Fibroblast of skin of left quadriceps (primary cell): ENCODE results near the gene KIAA1614.
"Not testable (repeated sequence)": the region's sequence is repeated elsewhere in the genome, so short reads cannot be mapped to it uniquely, and the experiment has no call there.

ENCODE experiments used
- DNase-seq, 2 experiments: peaks; one replicate each; pipeline ENCODE4 v3.0.0-alpha.2; 2013; ENCODE audit warnings: low read depth in 2 of 2

Gene KIAA1614

DNA sequence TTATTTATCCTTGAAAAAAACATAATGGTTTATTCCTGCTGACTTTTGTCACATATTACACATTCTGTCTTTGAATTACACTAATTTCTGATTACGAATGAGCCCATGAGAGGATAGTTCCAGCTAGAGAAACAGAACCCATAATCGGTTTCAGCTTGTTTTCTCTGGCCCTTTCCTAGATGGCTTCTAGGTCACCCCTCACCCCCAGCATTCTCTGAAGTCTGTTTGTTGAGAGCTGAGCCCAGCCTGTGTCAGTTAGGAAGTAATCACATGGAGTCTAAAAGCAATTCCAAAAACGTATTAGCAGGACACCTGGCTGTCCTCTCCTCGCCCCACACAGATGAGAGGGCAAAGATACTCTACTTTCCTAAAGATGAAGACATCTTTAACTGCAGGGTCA lies 48.9 kb downstream of the KIAA1614 start:
- DNase-seq, result no peak

DNA sequence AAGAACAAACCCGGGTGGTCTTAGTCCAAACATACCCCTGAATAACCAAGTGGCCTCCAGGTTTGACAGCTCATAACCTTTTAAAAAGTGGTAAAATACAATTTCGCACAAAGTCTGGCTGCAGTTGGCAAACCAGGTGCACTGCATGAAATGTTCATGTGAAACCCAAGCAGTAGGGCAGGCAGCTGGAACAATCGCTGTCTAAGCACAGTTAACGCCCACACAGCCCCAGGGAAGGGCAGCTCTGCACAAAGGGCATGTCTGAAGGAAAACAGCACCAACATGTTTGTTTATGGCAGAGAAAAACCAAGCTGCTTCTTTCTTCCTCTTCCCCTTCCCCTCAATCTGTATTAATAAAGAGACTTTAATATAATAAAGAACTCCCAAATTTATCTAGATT lies 49.5 kb downstream of the KIAA1614 start:
- no peak for DNase-seq

DNA sequence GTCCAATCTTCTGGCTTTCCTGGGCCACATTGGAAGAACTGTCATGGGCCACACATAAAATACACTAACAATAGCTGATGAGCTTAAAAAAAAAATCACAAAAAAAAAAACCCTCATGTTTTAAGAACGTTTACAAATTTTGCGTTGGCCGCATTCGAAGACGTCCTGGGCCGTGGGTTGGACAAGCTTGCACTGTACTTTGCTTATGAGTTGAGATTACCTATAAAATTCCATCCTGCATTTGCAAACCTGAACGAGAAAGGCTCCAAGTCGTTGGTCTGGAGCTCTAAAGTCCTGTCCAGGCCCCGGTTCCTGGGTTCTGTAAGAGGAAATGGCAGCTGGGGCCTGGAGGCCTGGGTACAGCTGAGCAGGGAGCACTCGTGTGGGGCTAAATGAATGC lies 51.4 kb downstream of the KIAA1614 start:
- DNase-seq, result no peak

DNA sequence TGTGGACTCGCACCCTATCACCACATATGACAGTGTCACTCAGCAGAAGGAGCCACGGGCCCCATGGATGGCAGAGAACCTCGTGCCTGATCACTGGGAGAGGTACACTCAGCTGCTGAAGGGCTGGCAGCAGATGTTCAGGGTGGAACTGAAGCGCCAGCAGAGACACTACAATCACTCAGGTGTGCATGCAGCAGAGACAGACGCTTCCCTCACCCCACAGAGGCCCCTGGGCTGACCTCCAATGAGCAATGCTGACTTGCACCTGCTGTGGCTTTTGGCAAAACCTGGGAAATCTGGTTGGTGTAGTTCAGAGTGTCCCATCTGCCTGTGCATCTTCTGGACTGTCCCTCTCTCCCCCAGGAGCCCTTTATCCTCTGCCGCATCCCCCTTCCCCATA lies 51.9 kb downstream of the KIAA1614 start:
- no peak for DNase-seq

DNA sequence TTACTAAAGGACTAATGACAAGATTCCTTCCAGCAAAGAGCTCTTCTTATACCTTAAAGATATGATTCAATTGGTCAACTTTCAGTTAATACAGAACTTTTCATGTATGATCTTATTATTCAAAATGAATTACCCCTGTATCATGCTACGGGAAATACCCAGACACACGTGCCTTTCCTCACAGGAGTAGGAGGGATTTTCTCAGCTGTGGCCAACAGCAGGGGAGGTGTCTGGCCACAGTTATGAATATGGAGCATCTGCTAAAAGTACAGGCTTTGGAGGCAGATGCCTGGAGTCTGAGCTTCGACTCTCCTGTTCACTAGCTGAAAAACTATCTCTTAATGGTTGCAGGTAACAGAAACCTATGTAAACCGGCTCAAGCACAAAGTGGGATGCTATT lies 53.6 kb downstream of the KIAA1614 start:
- DNase-seq, result no peak

DNA sequence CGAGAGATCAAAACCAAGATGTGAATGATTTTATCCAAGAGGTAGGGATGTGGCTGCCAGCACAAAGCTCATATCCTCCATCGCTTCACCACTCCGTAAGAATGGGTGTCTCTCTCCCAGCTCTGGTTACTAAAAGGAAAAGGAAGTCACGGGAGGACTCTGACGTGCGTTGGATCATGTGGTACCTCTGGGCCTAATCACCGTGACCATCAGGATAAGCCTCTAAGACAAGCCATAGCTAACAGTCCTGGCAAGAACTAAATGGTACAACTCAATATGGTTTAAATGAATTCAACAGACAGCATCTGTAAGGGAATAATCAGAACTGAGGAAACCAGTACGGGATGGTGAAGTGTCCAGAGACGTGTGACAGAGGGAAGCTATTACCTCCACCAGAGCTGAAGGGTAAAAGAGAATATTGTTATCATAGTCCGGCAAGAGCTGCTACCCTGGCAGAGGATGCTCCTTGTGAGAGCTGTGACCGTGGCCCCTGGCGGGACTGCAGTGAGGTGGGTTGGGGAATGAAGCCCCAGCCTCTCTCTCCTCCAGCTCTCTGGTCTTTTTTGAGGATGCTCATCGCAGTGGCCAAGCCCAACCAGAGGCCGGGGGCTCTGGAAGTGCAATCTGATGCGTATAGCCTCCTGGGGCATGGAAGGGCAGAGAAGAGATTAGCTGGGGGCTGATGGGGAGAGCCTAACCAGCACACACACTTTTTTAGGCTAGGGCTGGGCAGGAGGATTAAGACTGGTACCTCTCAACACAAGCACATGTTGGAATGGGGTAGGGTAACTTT lies 54.2 kb downstream of the KIAA1614 start:
- DNase-seq, result no peak

DNA sequence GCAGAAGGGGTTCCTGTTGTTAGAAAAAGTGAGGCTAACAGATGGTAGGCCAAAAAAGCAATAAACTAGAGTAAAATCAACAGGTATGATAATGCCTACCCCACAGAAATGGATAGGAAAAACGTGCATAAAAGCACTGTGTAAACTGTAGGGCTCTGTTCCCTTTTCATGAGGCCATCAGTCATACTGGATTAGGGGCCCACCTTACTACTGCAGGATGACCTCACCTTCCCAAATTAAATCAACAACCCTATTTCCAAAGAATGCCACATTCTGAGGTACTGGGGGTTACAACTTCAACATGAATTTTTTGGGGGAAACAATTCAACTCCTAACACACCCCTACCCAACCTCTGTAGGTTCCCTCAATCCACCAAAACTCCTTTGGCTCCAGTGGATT lies 54.9 kb downstream of the KIAA1614 start:
- no peak for DNase-seq

DNA sequence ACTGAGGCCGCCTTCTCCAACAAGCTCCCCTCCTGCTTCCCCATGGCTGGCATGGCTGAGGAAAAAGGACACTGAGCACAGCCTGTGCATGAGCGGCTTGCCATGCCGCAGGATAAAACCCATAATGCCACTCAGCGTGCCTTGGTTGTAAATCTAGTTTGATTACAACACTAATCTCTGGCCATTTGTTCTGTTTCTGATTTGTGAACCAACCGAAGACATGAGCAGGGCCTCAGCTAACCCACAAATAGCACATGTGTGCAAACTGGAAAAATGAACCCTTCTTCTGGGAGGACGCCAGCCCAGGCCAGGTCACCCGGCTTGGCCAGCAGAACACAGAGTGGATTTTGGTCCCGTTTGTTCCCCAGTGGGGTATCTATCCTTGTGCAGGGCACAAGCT lies 56.1 kb downstream of the KIAA1614 start:
- not testable (repeated sequence) for DNase-seq

DNA sequence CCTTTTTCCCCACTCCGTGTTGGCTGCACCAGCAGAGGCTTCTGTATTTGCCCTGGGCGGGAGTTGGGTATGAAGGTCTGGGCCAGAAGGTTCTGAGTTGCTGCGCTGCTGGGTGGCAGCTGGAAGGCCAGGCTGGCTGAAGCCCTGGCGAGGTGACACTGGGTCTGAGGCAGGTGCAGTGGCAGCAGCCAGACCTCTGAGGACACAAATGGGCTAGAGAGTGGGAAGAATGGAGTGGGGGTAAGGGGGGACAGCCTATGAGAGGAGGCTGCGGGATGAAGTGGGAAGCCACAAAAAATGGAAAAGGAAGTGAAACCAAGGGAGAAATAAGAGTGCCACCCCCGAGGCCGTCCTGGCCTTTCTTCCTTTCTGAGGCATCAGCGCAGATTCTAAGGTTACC lies 56.7 kb downstream of the KIAA1614 start:
- DNase-seq, result no peak

DNA sequence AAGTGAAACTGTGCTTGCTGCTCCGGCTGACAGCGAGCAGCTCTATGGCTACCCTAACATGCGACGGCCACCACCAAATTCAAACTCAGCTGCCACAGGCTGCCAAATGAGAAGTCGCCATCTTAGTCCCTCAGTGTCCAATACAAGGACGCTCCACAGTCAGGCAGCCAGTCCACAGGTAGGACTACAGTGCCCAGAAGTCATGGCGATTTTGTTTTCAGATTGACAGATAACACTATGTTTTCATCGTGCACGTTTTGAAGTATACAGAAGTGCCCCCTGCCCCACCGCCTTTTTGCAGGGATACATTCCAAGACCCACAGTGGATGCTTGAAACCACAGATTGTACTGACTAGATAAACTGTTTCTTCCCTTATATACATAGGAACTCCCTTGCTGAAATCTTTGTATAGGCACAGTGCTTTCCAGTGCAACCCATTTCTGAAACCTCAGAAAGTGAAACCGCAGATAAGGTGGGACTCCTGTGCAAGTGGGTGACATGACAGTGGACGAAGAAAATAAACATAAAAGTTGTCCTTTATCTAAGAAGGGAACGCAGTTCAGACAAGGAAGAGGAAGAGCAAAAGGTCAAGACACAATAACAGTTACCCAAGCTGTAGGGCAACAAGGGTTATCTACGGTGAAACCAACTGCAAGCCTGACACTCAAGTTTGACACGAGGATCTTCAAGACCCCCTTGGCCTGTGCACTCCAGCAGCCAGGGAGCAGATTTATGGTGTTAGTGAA lies 57.8 kb downstream of the KIAA1614 start:
- no peak for DNase-seq

DNA sequence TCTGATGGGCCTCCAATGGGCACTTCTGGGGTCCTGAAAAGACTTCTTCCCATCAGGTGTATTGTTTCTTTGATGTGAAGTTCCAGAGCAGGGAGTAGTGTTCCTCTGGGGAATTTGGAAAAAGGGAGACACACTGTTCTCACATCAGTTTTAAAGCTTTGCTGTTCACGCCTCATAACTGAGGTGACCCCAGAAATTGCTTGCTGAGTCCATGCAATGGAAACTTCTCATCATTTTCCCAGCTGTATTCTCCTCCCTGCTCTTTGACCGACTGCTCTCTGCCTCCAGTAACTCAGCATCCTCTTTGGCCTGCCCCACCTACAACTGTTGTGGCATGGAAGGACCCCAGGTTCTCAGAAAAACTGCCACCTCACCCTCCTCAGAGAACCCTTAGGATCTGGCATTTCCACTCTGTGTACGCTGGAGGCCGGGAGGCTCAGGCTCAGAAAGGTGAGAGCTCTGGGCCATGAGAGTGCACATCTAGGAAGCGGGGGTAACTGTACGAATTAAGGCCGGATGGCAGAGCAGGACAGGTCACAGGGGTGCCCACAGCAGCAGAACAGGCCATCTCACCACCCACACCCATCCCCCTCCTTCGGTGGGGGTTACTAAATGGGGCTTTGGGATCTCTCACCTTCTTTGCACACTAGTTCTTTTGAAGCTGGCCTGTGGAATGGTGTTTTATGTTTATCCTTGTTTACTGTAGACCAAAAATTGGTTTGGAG lies 58.7 kb downstream of the KIAA1614 start:
- DNase-seq, result no peak

DNA sequence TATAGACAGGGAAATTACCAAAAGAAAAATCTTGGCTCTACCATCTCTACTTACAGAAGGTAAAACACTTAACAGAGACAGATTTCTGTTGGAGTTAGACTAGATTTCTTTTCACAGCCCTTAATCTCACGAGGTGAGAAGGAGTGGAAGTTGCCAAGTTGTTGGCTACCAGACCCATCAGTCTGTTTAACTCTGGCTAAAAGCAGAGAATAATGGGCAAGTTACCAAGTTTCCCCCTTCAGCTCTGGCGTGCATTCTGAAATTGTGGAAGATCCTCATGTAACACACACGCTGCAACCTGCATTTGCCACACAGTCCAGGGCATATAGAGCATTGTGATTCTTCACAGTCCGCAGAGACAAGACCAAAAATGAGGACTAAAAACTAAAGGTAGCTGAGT lies 60.7 kb downstream of the KIAA1614 start:
- DNase-seq, result no peak

DNA sequence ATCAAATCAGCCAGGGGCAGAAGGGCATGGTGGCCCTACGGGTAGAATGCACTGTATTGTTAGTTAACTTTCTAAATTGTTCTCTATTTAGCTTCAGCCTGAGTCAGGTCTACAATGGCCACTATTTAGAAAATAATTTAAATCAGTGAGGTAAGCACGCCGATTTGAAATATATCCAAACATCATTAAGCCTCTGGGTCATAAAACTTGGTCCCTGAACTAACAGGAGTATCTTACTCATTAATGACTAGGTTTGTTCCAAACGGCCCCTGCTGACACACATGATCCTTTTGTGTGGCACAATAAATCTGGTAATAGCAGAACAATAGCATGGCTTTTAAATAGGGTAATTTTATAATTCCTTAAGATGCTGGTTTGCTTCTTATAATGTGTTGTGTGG lies 61.5 kb downstream of the KIAA1614 start:
- no peak for DNase-seq

DNA sequence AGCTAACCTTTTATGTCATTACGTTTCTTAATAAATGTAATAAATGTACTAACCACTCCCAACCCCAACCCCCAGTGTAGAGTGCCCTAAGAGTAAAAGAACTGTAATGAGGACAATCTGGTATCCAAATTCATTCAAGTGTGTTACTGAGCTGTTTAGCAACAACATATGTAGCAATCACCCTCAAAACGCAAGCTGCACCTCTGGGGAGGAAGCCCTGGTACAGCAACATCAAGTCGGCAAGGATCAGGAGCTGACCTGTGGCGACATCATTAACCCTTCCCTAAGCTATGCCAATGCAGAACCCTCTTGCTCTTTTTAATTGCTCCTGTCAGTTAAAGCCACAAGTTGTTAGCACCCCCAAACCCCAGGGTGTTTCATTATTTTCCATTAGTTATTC lies 62.9 kb downstream of the KIAA1614 start:
- no peak for DNase-seq

DNA sequence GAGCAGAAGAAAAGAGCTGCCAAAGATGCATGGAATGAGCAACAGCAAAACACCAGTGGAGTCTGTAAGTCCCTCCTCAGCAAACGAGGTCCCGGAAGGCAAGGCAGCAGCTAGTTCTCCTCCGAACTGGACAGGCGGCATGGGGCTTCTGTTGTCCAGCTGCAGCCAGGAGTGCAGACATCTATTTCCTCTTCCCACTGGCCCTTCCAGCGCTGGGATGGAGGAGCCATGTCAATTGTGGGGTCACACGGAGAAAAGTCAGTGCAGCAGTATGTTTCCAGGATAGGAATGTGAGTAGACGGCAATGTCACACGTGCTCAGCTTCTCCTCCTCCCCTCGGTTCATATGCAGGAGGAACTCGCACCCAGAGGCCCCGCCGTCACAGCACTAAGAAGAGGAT lies 63.5 kb downstream of the KIAA1614 start:
- DNase-seq, result no peak

DNA sequence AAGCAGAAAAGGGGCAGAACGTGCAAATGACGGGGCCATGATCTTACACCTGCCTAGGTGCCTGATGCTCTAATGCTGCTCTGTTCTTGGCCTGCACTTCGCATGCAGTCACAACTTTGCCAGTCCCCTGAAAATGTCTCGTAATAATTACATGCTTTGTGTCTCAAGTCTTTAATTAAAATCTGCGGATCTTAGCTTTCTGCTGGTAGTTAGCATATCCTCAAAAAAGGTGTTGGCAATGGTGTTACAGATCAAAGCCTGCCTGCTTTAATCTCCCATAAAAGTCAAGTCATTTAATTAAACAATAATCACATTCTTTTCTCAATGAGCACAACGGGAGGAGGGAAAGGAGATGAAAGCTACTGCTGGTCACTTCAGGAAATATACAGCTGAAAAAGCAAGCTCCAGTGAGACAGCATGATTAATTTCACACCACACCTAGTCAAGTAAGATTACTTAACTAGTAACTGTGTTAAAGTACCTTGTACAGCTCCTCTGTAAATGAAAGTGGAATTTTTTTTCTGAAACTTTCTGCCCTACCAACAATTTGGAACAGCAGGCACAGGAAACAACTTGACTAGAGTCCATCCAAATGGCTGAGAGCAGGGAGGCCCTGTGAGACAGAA lies 64.1 kb downstream of the KIAA1614 start:
- DNase-seq, result no peak

DNA sequence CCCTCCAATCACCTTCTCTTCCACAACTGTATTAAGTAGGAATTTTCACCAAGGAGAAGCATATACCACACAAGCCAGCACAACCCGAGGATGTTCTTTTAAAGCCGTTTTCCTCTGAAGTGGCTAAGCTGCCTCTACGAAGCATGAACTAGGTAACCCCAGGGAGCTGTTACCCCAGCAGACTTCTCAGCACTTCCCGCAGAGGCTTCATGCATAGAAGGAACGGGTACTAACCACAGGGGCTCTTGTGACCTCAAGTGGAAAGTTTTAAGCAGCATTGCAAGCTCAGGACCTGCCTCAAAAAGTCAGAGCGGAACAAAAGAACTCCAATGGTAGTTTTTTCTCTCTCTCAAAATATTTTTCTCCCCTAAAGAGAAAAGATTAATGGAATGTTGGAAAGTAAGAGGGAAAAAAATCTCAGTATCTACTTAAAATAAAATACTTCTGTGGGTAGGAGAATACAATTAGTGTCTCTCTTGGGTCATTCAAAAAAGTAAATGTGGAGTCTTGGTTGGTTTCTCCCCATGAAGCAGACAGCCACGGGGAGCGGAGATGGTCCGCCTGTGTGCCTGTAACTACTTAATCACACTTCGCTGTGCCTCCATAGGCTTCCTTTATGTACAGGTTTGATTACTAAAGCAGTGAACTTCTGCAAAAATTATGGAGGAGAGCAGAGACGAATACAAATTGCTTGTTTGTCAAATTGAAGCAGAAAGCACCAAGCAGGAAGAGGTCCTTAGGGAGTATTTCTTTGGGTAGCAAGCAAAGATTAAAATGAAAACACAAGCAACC lies 69.1 kb downstream of the KIAA1614 start:
- DNase-seq, result no peak

DNA sequence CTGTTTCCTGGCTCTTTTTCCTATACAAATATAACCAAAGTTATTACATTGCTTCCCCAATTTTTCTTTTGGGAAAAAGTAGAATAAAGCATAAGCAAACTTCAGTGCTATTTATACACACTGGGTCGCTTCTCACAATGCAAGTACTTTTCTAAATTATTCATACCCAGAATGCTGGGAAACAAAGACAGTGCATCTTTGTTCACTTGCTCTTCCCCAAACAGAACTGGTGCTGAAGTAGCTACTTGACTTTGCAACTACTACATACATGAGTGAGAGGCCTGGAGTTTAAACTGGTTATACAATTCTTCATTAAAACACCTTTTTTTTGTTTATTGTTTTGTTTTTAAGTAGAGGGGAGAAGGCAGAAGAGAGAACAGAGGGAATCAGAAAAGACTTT lies 69.7 kb downstream of the KIAA1614 start:
- no peak for DNase-seq

DNA sequence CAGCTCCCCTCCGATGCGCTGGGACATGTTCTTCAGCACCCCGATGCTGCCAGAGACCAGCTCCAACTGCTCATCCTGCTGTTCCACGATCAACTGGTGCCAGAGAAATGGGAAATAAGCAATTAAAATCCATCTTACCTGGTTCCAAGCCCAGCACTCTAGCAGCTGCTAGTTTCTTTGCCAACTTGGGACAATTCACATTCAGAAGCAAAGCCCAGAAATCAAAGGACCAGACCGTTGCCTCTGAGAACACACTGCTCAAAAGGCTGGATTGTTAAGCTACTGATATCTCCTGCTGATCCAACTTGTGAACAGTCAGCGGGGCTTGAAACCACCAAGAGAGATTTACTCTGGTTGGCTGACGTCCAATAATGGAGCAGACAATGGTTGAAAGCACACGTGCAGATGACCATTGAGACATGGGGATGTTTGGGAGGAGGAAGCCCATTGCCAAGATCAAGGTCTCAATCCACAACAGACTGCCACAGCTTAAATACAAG lies 75.6 kb downstream of the KIAA1614 start:
- DNase-seq, result no peak

DNA sequence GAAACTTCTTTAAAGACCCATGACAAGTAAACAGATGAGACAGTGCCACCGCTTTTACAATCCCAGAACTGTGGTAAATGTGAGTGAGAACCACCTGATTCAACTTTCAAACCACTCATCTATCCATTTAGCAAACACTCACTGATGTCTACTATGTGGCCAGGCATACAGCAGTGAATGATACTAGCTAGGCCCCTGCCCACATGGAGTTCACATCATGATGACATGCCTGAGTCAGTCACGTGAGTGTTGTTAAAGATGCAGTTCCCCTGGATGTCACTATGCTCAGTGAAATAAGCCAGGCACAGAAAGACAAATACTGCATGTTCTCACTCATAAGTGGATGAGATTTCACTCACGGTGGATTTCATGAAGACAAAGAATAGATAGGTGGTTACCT lies 81.6 kb downstream of the KIAA1614 start:
- DNase-seq, result no peak

DNA sequence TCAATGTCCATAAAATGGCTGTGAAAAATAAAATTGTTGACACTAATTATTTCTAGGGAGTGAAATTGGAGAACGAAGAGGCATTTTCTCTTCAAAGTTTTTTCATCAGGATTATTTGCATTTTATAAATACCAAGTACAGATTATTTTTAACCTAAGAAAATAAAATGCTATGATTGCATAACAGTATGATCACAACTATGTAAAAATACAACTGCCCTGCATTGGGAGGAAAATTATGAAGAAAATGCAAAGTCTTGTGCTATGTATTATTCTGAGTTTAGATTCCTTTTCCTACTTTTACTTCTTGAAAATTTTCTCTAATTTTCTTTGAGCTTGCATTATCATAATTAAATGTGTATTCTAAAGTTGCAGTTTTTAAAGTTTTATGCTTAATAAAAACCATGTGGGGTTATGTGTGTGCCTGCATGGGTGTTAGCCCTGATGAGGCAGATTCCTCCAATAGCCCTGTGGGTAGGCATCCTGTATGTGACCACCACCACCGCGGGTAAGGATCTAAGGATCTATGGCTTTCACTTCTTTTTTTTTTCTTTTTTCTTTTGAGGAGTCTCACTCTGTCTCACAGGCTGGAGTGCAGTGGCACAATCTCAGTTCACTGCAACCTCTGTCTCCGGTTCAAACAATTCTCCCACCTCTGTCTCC lies 85.3 kb downstream of the KIAA1614 start:
- DNase-seq, result no peak
